SK-N-SH (cell line): ENCODE results near the gene TNNC1. TPM values are rescaled to one million over a fixed set of nuclear protein-coding genes. Genes with fewer than 3 reads are reported as not detected.

ENCODE experiments used
- CTCF ChIA-PET: fragments of 300-600, 350-600 bp; formaldehyde crosslinking; extraction: SDS; loops from one replicate; lab custom pipeline; 2021; lab: Yijun Ruan, JAX
- POLR2A ChIA-PET: fragments of 350-600 bp; sonication (Branson Sonifier 250); formaldehyde crosslinking; extraction: SDS; loops from one replicate; lab custom pipeline; 2020; ENCODE audit warnings: antibody characterized with exemption, inconsistent platforms; lab: Yijun Ruan, JAX
- DNase-seq: peaks from one replicate; pipeline ENCODE4 v3.0.0; 2012
- H2AFZ ChIP-seq: fragments of 200-600 bp; sonication (generic); 2 replicates; pipeline ENCODE4 v1.8.1; 2016; ENCODE audit warnings: antibody characterized with exemption, mild to moderate bottlenecking, low read depth
- H3F3A ChIP-seq: fragments of 200-600 bp; sonication (generic); replicated peaks from 2 replicates; pipeline ENCODE3; 2016; ENCODE audit warnings: antibody characterized with exemption, mild to moderate bottlenecking; ENCODE audit not compliant: insufficient read depth
- H3K27ac ChIP-seq, 2 experiments: fragments of 200-500 bp in 1 of 2; fragments of 200-600 bp in 1 of 2; sonication (Bioruptor generic) in 1 of 2; sonication (generic), shearing (Covaris generic) in 1 of 2; 2 replicates each; pipeline versions ENCODE4 v1.5.1 to v1.6.1; 2014 to 2016; ENCODE audit warnings: low read depth in 2 of 2, inconsistent platforms in 1 of 2, low read length in 1 of 2, mild to moderate bottlenecking in 1 of 2, mixed read lengths in 1 of 2
- H3K27me3 ChIP-seq: fragments of 200-600 bp; sonication (generic), shearing (Covaris generic); 2 replicates; pipeline ENCODE4 v1.6.1; 2016; ENCODE audit warnings: mixed run types; ENCODE audit not compliant: insufficient read depth
- H3K36me3 ChIP-seq, 2 experiments: fragments of 200-500 bp in 1 of 2; fragments of 200-600 bp in 1 of 2; sonication (Bioruptor generic) in 1 of 2; sonication (generic) in 1 of 2; replicated peaks in 1 of 2; 2 replicates each; pipeline versions ENCODE3 to v1.5.1; 2014 to 2016; ENCODE audit warnings: low read length in 1 of 2, mild to moderate bottlenecking in 1 of 2; ENCODE audit not compliant: insufficient read depth in 2 of 2, control insufficient read depth in 1 of 2
- H3K4me1 ChIP-seq, 2 experiments: fragments of 200-500 bp in 1 of 2; fragments of 200-600 bp in 1 of 2; sonication (Bioruptor generic) in 1 of 2; sonication (generic), shearing (Covaris generic) in 1 of 2; 2 replicates each; pipeline versions ENCODE4 v1.5.1 to v1.6.1; 2014 to 2016; ENCODE audit warnings: low read depth in 1 of 2, low read length in 1 of 2, mixed run types in 1 of 2; ENCODE audit not compliant: insufficient read depth in 2 of 2, control insufficient read depth in 1 of 2
- H3K4me2 ChIP-seq: fragments of 200-600 bp; sonication (generic), shearing (Covaris generic); 2 replicates; pipeline ENCODE4 v1.6.1; 2017; ENCODE audit warnings: mixed run types
- H3K4me3 ChIP-seq, 2 experiments: fragments of 200-500 bp in 1 of 2; fragments of 200-600 bp in 1 of 2; sonication (Bioruptor generic) in 1 of 2; sonication (generic), shearing (Covaris generic) in 1 of 2; 2 replicates each; pipeline versions ENCODE4 v1.5.1 to v1.8.1; 2014 to 2016; ENCODE audit warnings: low read depth in 2 of 2, inconsistent platforms in 1 of 2, low read length in 1 of 2, mild to moderate bottlenecking in 1 of 2, mixed read lengths in 1 of 2, moderate library complexity in 1 of 2
- H3K79me2 ChIP-seq: fragments of 200-600 bp; sonication (generic); 2 replicates; pipeline ENCODE4 v1.8.1; 2017; ENCODE audit warnings: mild to moderate bottlenecking; ENCODE audit not compliant: insufficient read depth
- H3K9ac ChIP-seq: fragments of 200-600 bp; sonication (generic); 2 replicates; pipeline ENCODE4 v1.6.1; 2017; ENCODE audit warnings: mixed run types
- H3K9me2 ChIP-seq: fragments of 200-600 bp; sonication (generic); 2 replicates; pipeline ENCODE4 v1.6.1; 2017; ENCODE audit warnings: mixed run types
- H3K9me3 ChIP-seq: fragments of 200-600 bp; sonication (generic); 2 replicates; pipeline ENCODE4 v1.6.1; 2017; ENCODE audit warnings: mixed run types, mild to moderate bottlenecking, moderate library complexity
- H4K20me1 ChIP-seq: fragments of 200-600 bp; sonication (generic); 2 replicates; pipeline ENCODE4 v1.6.1; 2017; ENCODE audit warnings: mild to moderate bottlenecking, mixed run types; ENCODE audit not compliant: insufficient read depth
- EZH2phosphoT487 ChIP-seq: fragments of 200-600 bp; sonication (generic); IDR thresholded peaks from 2 replicates; pipeline ENCODE4 v1.6.1; 2017; ENCODE audit warnings: low read depth, mixed run types, mild to moderate bottlenecking, antibody characterized with exemption, moderate library complexity, borderline replicate concordance
- FOXM1 ChIP-seq: IDR thresholded peaks from 2 replicates; pipeline ENCODE4 v1.4.0; 2012; ENCODE audit warnings: low read depth, mild to moderate bottlenecking
- GABPA ChIP-seq: IDR thresholded peaks from 2 replicates; pipeline ENCODE4 v1.4.0; 2012; ENCODE audit warnings: low read depth, mild to moderate bottlenecking
- GATA2 ChIP-seq: sonication (generic); formaldehyde crosslinking; IDR thresholded peaks from 2 replicates; pipeline ENCODE4 v1.5.0; 2020; ENCODE audit warnings: mild to moderate bottlenecking, missing genetic modification reagents
- JUND ChIP-seq: IDR thresholded peaks from 2 replicates; pipeline ENCODE4 v1.4.0; 2012
- MEF2A ChIP-seq: IDR thresholded peaks from 2 replicates; pipeline ENCODE4 v1.4.0; 2012; ENCODE audit warnings: low read depth, borderline replicate concordance
- RAD21 ChIP-seq: IDR thresholded peaks from 2 replicates; pipeline ENCODE4 v1.6.1; 2012; ENCODE audit warnings: mild to moderate bottlenecking, low read length
- SIN3A ChIP-seq: IDR thresholded peaks from 2 replicates; pipeline ENCODE4 v1.6.1; 2012; ENCODE audit warnings: low read depth, mild to moderate bottlenecking, low read length, moderate library complexity, borderline replicate concordance
- SMC3 ChIP-seq: IDR thresholded peaks from 2 replicates; pipeline ENCODE4 v1.6.1; 2012; ENCODE audit warnings: low read depth, low read length, improper control_type of control experiment
- TAF1 ChIP-seq: IDR thresholded peaks from 2 replicates; pipeline ENCODE4 v1.6.1; 2012; ENCODE audit warnings: low read depth, mild to moderate bottlenecking, low read length, moderate library complexity, borderline replicate concordance
- WGBS: methylation state at CpG from one replicate; pipeline ENCODE4 v1.1.6; 2017; ENCODE audit warnings: low lambda C conversion rate; 5-methylcytosine and 5-hydroxymethylcytosine counted together
- polyA plus RNA-seq, 3 experiments: library from polyadenylated mRNA; depleted of rRNA; stranded (reverse); fragments of >200 nt; gene quantifications; 2 replicates each; pipeline ENCODE4 v1.2.3, GENCODE V29; 2012
- TF ChIP-seq, protein P1 (sequence below): IDR thresholded peaks from 2 replicates; pipeline ENCODE4 v1.4.0; 2012; ENCODE audit warnings: low read depth, borderline replicate concordance
- TF ChIP-seq, protein P2 (sequence below): fragments of 150-350 bp; IDR thresholded peaks from 2 replicates; pipeline ENCODE4 v1.6.1; 2017; ENCODE audit warnings: antibody characterized with exemption, low read length, low read depth, borderline replicate concordance
- TF ChIP-seq, protein P3 (sequence below): IDR thresholded peaks from 2 replicates; pipeline ENCODE4 v1.4.0; 2012; ENCODE audit warnings: low read depth, borderline replicate concordance
- TF ChIP-seq, protein P4 (sequence below): fragments of 200-600 bp; sonication (generic); IDR thresholded peaks from 2 replicates; pipeline ENCODE4 v1.6.1; 2017; ENCODE audit warnings: antibody characterized with exemption, mild to moderate bottlenecking, moderate library complexity

TNNC1 gene
- polyA plus RNA-seq, 1 of the 3 experiments (the other 2 are of a cell fraction) = 2.6 TPM

DNA sequence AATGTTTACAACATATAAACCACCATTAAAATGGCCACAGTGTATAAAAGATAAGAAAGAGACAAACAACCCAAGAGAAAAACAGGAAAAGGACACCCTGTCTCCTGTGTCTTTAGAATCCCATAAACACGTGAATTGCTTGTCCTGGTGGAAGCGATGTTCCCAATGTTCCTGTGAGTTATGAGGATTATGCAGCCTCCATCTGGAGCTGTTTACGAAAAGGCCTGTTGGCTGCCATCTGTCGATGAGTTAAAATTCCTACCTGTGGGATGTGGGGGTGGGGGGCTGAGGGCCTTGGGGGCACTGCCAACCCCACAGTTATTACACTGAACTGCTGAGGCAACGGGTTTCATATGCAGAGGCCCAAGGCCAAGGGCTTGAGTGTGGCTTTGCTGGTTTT, 15.2 kb upstream of the TNNC1 start:
- CTCF ChIA-PET = interaction anchor here (8.0 kb wide), 1 partner anchor 10 kb away, joined by 53 read pairs; no protein-coding TSS in a partner anchor

More for the DNA sequence above, 15.2 kb upstream of the TNNC1 start:
- peaks cover 34% of the 10 kb centered on the region; the same call in 1 of the 2 replicates for H4K20me1 ChIP-seq
- H3F3A ChIP-seq = peaks cover 14% of the 10 kb centered on the region
- TF ChIP-seq MEF2A = no peak
- no peak for TF ChIP-seq EZH2phosphoT487
- TF ChIP-seq, protein P1, sequence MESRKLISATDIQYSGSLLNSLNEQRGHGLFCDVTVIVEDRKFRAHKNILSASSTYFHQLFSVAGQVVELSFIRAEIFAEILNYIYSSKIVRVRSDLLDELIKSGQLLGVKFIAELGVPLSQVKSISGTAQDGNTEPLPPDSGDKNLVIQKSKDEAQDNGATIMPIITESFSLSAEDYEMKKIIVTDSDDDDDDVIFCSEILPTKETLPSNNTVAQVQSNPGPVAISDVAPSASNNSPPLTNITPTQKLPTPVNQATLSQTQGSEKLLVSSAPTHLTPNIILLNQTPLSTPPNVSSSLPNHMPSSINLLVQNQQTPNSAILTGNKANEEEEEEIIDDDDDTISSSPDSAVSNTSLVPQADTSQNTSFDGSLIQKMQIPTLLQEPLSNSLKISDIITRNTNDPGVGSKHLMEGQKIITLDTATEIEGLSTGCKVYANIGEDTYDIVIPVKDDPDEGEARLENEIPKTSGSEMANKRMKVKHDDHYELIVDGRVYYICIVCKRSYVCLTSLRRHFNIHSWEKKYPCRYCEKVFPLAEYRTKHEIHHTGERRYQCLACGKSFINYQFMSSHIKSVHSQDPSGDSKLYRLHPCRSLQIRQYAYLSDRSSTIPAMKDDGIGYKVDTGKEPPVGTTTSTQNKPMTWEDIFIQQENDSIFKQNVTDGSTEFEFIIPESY = no peak
- TF ChIP-seq JUND = no peak
- TF ChIP-seq, protein P2, sequence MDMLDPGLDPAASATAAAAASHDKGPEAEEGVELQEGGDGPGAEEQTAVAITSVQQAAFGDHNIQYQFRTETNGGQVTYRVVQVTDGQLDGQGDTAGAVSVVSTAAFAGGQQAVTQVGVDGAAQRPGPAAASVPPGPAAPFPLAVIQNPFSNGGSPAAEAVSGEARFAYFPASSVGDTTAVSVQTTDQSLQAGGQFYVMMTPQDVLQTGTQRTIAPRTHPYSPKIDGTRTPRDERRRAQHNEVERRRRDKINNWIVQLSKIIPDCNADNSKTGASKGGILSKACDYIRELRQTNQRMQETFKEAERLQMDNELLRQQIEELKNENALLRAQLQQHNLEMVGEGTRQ = no peak
- no peak for TF ChIP-seq TAF1
- no peak for TF ChIP-seq RAD21
- TF ChIP-seq, protein P3, sequence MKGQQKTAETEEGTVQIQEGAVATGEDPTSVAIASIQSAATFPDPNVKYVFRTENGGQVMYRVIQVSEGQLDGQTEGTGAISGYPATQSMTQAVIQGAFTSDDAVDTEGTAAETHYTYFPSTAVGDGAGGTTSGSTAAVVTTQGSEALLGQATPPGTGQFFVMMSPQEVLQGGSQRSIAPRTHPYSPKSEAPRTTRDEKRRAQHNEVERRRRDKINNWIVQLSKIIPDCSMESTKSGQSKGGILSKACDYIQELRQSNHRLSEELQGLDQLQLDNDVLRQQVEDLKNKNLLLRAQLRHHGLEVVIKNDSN = no peak
- TF ChIP-seq, protein P4, sequence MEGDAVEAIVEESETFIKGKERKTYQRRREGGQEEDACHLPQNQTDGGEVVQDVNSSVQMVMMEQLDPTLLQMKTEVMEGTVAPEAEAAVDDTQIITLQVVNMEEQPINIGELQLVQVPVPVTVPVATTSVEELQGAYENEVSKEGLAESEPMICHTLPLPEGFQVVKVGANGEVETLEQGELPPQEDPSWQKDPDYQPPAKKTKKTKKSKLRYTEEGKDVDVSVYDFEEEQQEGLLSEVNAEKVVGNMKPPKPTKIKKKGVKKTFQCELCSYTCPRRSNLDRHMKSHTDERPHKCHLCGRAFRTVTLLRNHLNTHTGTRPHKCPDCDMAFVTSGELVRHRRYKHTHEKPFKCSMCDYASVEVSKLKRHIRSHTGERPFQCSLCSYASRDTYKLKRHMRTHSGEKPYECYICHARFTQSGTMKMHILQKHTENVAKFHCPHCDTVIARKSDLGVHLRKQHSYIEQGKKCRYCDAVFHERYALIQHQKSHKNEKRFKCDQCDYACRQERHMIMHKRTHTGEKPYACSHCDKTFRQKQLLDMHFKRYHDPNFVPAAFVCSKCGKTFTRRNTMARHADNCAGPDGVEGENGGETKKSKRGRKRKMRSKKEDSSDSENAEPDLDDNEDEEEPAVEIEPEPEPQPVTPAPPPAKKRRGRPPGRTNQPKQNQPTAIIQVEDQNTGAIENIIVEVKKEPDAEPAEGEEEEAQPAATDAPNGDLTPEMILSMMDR = no peak
- TF ChIP-seq GABPA = no peak
- no peak for TF ChIP-seq GATA2
- no peak for TF ChIP-seq SIN3A
- no peak for TF ChIP-seq FOXM1
- no peak for TF ChIP-seq SMC3
- no peak overlapping the region for H3K9ac ChIP-seq
- H3K9me3 ChIP-seq = no peaks in the 10 kb centered on the region
- H2AFZ ChIP-seq = no peak overlapping the region
- WGBS = 96% methylated on average over 5 of the region's 5 CpGs
- H3K79me2 ChIP-seq = peaks cover 69% of the 10 kb centered on the region; the same call in 1 of the 2 replicates
- H3K4me1 ChIP-seq = peaks cover 3 to 4% of the 10 kb centered on the region in 2 experiments; a peak in 2 of 4 replicates
- POLR2A ChIA-PET = interaction anchor here (1.1 kb wide), 1 partner anchor 21 kb away, joined by 3 read pairs; no protein-coding TSS in a partner anchor
- no peak overlapping the region for H3K4me3 ChIP-seq
- no peak overlapping the region for H3K4me2 ChIP-seq
- no peak overlapping the region for H3K27ac ChIP-seq
- H3K36me3 ChIP-seq = peaks cover 33 to 39% of the 10 kb centered on the region in 2 experiments
- no peaks in the 10 kb centered on the region for H3K9me2 ChIP-seq
- DNase-seq = no peak
- H3K27me3 ChIP-seq = no peaks in the 10 kb centered on the region
